Measurements from ENCODE around the gene ITPR1. TPM values are rescaled to one million over a fixed set of nuclear protein-coding genes. Genes with fewer than 3 reads are reported as not detected.

Gene ITPR1
- total RNA-seq, 2 donors from 2014 or later = 119 to 177 TPM

DNA sequence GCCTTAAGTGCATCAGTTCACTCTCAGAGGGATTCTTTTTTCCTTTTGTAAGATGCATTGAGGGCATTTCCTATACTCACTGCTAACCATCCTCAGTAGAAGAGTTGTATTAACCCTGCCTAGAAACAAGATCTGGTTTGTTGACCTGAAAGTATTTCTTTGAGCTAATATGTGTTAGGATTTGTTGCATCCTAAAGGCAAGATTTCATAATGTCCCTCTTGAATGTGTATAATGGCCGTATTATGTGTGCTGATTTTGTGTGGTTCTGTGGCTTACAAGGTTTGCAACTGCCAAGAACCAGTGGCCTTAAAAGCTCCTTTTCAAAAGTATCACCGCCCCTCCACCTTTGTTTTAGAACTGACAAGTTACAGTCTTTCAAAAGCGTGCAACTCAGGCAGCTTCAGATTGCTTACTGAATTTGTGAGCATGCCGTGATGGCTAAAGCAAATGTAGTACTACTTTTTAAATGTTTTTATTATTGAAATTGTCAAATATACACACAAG, 304.1 kb downstream of the ITPR1 start:
- Mint-ChIP-seq H3K27me3 (no peaks in the 10 kb centered on the region), H3K36me3 (peaks cover 30% of the 10 kb centered on the region), H3K4me1 (ENCODE audit: low read depth in 2 of 2) (peaks cover 12 to 31% of the 10 kb centered on the region in 2 donors), H3K9me3 (no peaks in the 10 kb centered on the region), H3K4me3 (no peak overlapping the region), H3K27ac (peak overlapping the region in 1 of 2 donors; percentile 58)
- ATAC-seq (no peak), DNase-seq (ENCODE audit: low spot score) (no peak)

DNA sequence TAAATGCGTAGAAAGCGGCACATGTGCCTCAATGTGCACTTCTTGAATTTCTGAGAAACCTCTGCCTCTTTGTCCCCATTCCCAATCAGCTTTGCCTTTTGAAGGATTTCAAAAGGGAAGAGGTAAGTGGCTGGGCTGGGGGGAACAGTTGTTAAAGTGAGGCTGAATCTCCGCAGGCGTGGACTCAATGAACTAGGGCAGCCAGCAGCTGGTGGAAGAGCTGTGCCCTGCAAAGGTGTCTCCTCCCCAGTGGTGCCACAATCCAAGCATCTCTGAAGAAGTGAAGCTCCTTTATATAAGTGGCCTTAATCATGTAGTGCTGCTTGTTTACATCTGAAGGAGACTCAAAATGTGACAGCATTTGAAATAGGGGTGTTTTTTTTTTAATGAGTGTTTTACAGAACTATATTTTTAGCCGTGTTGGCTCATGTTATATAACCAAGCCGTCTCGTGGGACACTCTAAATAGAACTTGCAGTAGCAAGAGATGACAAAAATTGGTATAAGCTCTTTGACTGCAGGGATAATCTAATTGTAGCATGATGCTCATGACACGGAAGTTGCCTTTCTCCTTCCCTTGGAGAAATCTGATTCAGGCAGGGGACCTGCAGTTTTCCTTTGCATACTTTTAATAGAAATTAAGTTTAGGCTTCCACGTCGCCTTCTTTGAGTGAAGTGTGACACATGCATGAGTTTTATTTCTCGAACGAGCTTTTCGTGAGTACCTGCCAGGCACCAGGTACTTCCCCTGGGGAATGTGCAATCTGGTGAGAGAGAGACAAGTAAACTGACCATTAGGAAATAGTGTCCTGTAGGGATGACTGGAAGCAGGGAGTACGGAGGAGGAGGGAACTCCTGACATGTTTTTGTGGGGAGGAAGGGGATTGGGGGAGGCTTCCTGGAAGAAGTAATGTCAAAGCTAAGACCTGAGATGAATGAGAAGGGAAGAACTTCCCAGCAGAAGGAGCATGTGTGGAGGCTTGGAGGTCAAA, 306.4 kb downstream of the ITPR1 start:
- no peak for DNase-seq (ENCODE audit: low spot score)
- H3K4me3 Mint-ChIP-seq = no peak overlapping the region
- no peaks in the 10 kb centered on the region for H3K9me3 Mint-ChIP-seq
- peaks cover 34 to 40% of the 10 kb centered on the region in 2 donors for H3K4me1 Mint-ChIP-seq (ENCODE audit: low read depth in 2 of 2)
- peaks cover 38% of the 10 kb centered on the region for H3K36me3 Mint-ChIP-seq
- H3K27ac Mint-ChIP-seq = no peak overlapping the region
- H3K27me3 Mint-ChIP-seq = no peaks in the 10 kb centered on the region
- ATAC-seq = no peak

DNA sequence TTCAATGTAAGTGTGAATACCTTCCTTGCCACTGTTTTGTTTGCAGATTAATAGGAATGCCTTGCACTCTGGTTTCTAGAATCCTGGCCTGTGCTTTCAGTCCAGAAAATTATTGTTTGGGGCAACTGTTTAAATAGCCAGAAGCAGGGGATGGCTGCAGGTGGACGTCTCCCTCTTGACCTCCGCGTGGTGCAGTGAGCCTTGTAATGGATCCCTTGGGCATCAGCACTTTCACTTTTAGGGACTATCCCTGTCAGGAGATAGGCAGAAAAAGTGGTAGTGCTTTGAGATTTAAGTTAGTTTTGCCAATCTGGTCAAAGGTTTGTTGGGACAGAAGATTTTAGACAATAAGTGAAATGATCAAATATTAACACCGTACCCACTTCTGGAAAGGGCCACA, 307.4 kb downstream of the ITPR1 start:
- Mint-ChIP-seq H3K27ac (peak overlapping the region in 1 of 2 donors; percentile 55), H3K4me3 (no peak overlapping the region), H3K36me3 (peaks cover 40% of the 10 kb centered on the region), H3K27me3 (no peaks in the 10 kb centered on the region), H3K9me3 (no peaks in the 10 kb centered on the region), H3K4me1 (ENCODE audit: low read depth in 2 of 2) (peaks cover 44 to 46% of the 10 kb centered on the region in 2 donors)
- ATAC-seq (no peak), DNase-seq (ENCODE audit: low spot score) (no peak)

DNA sequence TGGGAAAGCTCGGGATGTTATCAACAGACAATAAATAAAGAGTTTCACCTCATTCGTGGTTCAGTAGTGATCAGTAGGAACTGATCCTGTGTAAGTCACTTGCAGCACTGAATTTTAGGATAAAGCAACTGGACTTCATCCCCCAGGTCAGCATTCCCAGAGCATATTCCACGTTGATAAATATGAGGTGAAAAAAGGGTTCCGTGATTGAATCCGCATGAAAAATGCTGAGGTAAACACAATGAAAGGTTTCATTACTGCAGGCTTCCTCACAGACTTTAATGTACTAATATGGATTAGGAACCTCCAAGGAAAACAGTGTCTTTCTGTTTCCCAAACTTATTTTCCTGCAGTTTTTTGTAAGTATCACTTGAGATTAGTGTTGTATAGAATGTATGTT, 308.7 kb downstream of the ITPR1 start:
- Mint-ChIP-seq H3K4me3 (no peak overlapping the region), H3K27me3 (no peaks in the 10 kb centered on the region), H3K27ac (peak overlapping the region; percentile 84 to 87), H3K4me1 (ENCODE audit: low read depth in 2 of 2) (peaks cover 57 to 59% of the 10 kb centered on the region in 2 donors), H3K9me3 (no peaks in the 10 kb centered on the region), H3K36me3 (peaks cover 49% of the 10 kb centered on the region)
- DNase-seq (ENCODE audit: low spot score) = no peak
- ATAC-seq = no peak

DNA sequence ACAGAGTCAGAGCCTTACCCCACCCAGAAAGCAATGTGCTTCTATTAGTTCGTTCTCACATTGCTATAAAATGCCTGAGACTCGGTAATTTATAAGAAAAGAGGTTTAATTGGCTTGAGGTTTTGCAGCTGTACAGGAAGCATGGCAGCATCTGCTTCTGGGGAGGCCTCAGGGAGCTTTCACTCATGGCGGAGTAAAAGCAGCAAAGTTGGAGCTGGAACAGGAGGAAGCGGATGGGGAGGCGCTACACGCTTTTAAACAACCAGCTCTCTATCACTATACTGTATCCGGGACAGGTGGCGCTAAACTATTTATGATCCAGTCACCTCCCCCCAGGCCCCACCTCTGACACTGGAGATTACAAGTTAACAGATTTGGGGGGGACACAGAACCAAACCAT, 309.8 kb downstream of the ITPR1 start:
- Mint-ChIP-seq H3K9me3 (no peaks in the 10 kb centered on the region), H3K27me3 (no peaks in the 10 kb centered on the region), H3K4me1 (ENCODE audit: low read depth in 2 of 2) (peaks cover 53 to 61% of the 10 kb centered on the region in 2 donors), H3K4me3 (no peak overlapping the region), H3K36me3 (peaks cover 50% of the 10 kb centered on the region), H3K27ac (peak overlapping the region; percentile 84 to 87)
- DNase-seq (ENCODE audit: low spot score) (no peak), ATAC-seq (no peak)

DNA sequence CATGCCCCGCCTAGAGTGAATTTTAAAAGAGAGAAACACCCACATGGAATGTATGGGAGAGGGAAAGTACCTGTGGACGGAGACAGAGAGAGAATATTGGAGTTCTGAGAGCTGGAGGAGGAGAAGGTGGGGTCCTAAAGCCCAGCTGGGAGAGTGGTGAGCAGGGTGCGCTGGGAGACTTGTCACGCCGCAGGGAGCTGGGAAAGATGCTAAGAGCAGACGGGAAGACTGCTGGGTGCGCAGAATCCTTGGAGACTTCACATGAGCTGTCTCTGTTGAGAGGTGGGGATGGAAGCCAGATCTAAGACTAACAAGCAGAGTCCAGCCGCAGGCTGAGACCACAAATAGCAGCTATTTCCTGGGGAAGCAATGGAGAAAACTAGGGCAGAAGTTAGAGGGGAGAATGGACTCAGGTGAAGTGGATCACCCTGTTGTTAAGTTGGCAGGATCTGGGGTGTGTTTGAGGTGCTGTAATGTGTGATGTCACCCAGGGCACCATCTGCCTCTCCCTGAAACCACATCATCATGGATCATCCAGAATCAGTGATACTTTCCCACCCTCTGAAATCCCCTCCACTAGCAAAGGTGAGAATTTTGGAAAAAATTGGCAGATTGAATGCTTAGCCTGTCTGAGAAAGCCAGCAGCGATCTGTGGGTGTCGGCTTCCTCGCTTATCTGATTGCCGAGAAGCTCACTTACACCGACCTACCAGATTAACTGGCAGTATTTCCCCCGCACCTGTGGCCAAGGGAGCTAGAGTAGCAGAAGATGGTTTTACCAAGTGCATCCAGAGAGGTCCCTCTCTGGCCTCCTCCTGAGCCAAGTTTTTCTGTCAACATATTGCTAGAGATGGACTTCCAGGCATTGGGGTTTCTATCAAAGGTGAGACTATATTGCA, 311.3 kb downstream of the ITPR1 start:
- Mint-ChIP-seq H3K4me1 (ENCODE audit: low read depth in 2 of 2) (peaks cover 57 to 69% of the 10 kb centered on the region in 2 donors), H3K36me3 (peaks cover 52% of the 10 kb centered on the region), H3K27ac (peak overlapping the region; percentile 84 to 87), H3K9me3 (no peaks in the 10 kb centered on the region), H3K4me3 (peak overlapping the region; percentile 77), H3K27me3 (no peaks in the 10 kb centered on the region)
- DNase-seq (ENCODE audit: low spot score) = no peak
- no peak for ATAC-seq

DNA sequence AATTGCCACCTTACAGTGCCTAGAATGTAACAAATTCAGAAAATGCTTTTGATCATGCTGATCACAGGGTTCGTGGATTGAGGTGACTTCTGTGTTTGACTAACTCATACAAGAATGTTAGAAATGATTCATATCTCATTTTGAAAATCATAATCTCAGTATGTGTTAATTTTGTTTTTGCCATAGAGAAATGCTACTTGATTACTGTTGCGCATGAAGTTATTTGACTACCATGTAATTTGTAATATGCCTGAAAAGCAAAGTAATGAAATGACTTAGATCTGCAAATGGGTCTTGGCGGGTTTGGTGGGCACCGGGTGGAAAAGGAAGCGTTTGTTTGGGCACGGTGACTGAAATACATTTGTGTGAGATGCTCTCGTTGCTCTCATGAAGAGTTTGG, 312.5 kb downstream of the ITPR1 start:
- Mint-ChIP-seq H3K4me3 (peak overlapping the region; percentile 77), H3K36me3 (peaks cover 47% of the 10 kb centered on the region), H3K9me3 (no peaks in the 10 kb centered on the region), H3K27me3 (no peaks in the 10 kb centered on the region), H3K27ac (peak overlapping the region; percentile 84 to 87), H3K4me1 (ENCODE audit: low read depth in 2 of 2) (peaks cover 62 to 79% of the 10 kb centered on the region in 2 donors)
- DNase-seq (ENCODE audit: low spot score) (no peak), ATAC-seq (peak; percentile 81 to 84)

DNA sequence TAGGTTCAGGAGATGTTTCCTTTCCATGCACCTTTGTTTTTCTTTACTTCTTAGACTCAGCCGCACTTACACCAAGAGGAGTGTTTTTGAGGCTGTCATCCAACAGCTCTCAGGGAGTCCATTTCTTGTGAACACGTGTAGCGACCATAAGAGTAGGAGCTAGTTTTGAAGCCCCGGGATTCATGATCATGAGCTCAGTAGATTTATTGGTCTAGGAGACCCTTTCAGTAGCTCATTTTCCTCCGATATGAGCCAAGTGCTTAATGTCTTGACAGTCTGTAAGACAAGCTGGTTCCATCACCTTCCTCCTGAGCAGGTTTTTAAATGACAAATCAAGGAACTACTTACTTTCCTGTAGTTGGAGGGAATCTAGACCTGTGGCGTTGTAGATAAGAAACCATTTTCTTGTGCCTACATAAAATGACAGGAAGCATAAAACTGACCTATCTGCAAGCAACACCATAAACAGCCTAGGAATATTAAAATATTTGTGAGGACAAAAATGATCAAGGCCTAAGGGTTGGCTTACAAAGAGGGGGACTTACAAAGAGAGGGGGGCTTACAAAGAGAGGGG, 313.5 kb downstream of the ITPR1 start:
- Mint-ChIP-seq H3K9me3 (no peaks in the 10 kb centered on the region), H3K36me3 (peaks cover 48% of the 10 kb centered on the region), H3K27ac (peak overlapping the region; percentile 84 to 87), H3K27me3 (no peaks in the 10 kb centered on the region), H3K4me1 (ENCODE audit: low read depth in 2 of 2) (peaks cover 64 to 79% of the 10 kb centered on the region in 2 donors), H3K4me3 (peak overlapping the region; percentile 77)
- no peak for ATAC-seq
- no peak for DNase-seq (ENCODE audit: low spot score)

DNA sequence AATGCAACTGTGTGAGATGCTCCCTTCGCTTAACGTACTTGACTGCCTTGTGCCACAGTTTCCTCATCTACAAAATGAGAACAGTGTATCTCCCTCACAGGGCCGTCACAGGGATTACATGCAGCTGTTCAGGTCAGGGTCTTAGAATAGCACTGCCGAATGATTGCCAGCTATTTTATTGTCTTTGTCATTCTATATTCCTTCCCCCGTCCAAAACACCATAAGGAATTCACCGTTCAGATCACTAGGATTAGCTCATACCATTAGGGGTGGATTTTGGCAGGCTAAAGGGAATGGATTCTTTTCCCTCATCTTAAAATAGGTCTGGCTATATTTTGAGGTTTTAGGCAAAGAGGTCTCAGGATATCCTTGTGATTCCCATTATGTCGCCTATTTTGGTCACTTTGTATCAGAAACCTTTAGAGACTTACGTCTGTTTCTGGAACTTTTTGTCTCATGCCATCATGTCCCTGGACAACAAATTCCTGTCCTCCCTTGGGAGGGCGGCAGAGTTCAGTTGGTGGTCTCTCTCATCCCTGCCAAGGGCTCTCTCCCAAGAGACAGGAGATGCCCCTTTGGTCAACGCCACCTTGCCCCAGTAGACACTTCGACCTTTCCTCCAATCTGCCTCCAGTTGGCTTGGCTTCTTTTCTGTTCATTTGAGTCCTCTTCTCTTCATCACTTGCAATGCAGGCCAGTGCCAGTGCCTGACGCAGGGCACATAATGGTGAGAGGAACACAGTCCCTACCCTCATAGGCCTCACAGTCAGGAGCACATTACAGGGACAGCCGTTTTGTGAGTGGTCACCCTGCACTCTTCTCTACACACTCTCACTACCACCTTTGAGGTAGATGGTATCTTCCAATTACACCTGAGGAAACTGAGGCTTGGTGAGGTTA, 314.5 kb downstream of the ITPR1 start:
- H3K9me3 Mint-ChIP-seq = no peaks in the 10 kb centered on the region
- peak overlapping the region; percentile 77 for H3K4me3 Mint-ChIP-seq
- peaks cover 45% of the 10 kb centered on the region for H3K36me3 Mint-ChIP-seq
- peak overlapping the region; percentile 58 to 84 for H3K27ac Mint-ChIP-seq
- ATAC-seq (no peak), DNase-seq (ENCODE audit: low spot score) (no peak)
- peaks cover 60 to 77% of the 10 kb centered on the region in 2 donors for H3K4me1 Mint-ChIP-seq (ENCODE audit: low read depth in 2 of 2)
- no peaks in the 10 kb centered on the region for H3K27me3 Mint-ChIP-seq

DNA sequence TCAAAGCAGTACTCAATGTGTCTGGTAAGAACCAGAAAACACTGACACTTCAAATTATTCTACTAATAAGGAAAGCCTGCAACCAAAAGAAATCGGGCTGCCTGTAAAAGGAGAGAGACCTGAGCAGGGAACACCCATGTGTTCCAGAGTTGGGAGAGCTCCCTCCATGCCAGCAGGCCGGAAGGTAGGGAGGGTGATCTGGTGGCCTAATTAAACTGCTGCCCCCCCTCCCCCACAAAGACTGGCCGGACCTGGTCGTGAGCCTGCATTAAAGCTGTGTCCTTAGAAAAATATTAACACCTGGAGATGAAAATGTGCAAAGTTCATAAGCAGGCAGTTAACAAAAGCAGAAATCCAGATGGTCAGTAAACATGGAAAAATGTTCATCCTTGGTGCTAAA, 315.5 kb downstream of the ITPR1 start:
- Mint-ChIP-seq H3K4me3 (peak overlapping the region; percentile 77), H3K4me1 (ENCODE audit: low read depth in 2 of 2) (peaks cover 54 to 71% of the 10 kb centered on the region in 2 donors), H3K27me3 (no peaks in the 10 kb centered on the region), H3K9me3 (no peaks in the 10 kb centered on the region), H3K27ac (peak overlapping the region; percentile 58 to 84), H3K36me3 (peaks cover 47% of the 10 kb centered on the region)
- DNase-seq (ENCODE audit: low spot score) (no peak), ATAC-seq (no peak)

DNA sequence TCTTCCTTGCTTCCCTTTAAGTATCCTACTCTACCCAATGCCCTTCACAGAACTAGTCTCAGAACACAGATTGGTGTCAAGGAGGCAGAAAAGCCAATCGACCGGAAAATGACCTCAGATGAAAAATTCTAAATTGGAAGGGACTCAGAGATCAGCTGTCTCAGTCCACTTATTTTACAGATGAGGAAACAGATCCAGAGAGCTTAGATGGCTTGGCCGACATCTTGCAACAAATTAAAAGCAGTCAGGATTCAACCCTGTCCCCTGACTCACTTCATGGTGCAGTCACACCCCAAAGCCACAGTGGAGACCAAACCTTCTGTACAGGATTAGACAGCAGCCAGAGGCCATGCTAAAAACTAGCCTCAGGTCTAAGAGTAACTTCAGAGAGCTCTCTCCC, 316.8 kb downstream of the ITPR1 start:
- DNase-seq (ENCODE audit: low spot score) = no peak
- Mint-ChIP-seq H3K27ac (peak overlapping the region; percentile 74 to 80), H3K4me1 (ENCODE audit: low read depth in 2 of 2) (peaks cover 46 to 67% of the 10 kb centered on the region in 2 donors), H3K36me3 (peaks cover 49% of the 10 kb centered on the region), H3K27me3 (no peaks in the 10 kb centered on the region), H3K4me3 (peak overlapping the region; percentile 73), H3K9me3 (no peaks in the 10 kb centered on the region)
- ATAC-seq = peak; percentile 49 to 69

DNA sequence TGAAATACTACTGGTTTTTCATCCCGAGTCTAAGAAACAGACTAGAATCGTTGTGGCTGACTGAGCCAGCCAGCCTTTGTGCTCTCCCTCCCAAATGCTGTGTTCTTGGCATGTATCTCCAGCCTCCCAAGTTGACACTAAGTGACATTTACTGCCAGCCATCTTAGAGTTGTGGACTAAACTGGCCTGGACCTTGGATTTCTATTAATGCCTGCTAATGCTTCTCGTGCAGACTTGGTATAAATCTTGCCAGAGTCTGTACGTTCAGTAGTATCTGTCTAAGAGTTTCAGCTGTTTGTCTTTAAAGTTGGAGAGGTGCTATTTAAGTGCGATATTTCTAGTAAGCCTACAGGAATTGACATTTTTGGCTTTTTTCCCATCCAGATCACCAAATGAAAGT, 319.4 kb downstream of the ITPR1 start:
- DNase-seq (ENCODE audit: low spot score) = no peak
- Mint-ChIP-seq H3K9me3 (no peaks in the 10 kb centered on the region), H3K27ac (peak overlapping the region; percentile 2 to 34), H3K27me3 (no peaks in the 10 kb centered on the region), H3K36me3 (peaks cover 57% of the 10 kb centered on the region), H3K4me3 (no peak overlapping the region), H3K4me1 (ENCODE audit: low read depth in 2 of 2) (peaks cover 33 to 54% of the 10 kb centered on the region in 2 donors)
- ATAC-seq = no peak
